Mucosa of gallbladder (tissue), 1 donor: ENCODE data around the gene KCNK4. TPM values are rescaled to one million over a fixed set of nuclear protein-coding genes. Genes with fewer than 3 reads are reported as not detected.

Experiments used
- DNase-seq: peaks from one replicate; pipeline ENCODE4 v3.0.0-alpha.2; 2020; ENCODE audit warnings: low spot score
- total RNA-seq: library from RNA; stranded (reverse); gene quantifications from one replicate; pipeline ENCODE4 v1.2.1, GENCODE V29; 2021
- donor health status: DM: no; HTN: no; CAD: no.

The KCNK4 gene
- total RNA-seq, 1 donor from 2014 or later: not detected

GRCh38 chr11:64290352-64291261 lies 495 bp upstream of the KCNK4 start:
- no peak for DNase-seq

- DNase-seq: no peak
These were observed 804 bp downstream of the KCNK4 start for GRCh38 chr11:64291752-64292459.

GRCh38 chr11:64292460-64293254 lies 1.6 kb downstream of the KCNK4 start:
- DNase-seq: no peak

- no peak for DNase-seq
These were observed 3.7 kb downstream of the KCNK4 start for GRCh38 chr11:64294774-64295173.

GRCh38 chr11:64295760-64296159 lies 4.7 kb downstream of the KCNK4 start:
- no peak for DNase-seq

- no peak for DNase-seq
These were observed 5.1 kb downstream of the KCNK4 start for GRCh38 chr11:64296236-64296635.

GRCh38 chr11:64296830-64297698 lies 6.0 kb downstream of the KCNK4 start:
- DNase-seq: no peak

GRCh38 chr11:64297699-64298358 lies 6.7 kb downstream of the KCNK4 start:
- DNase-seq: no peak

- DNase-seq: peak; percentile 59
These were observed 8.1 kb downstream of the KCNK4 start for GRCh38 chr11:64298966-64299846.

- no peak for DNase-seq
These were observed 8.9 kb downstream of the KCNK4 start, which contains the start of gene CATSPERZ for GRCh38 chr11:64299847-64300648. Gene CATSPERZ (plus strand): TSS chr11:64300358. CDS start chr11:64300411, 53 bp downstream.

- DNase-seq: no peak
These were observed 12.3 kb downstream of the KCNK4 start for GRCh38 chr11:64303109-64304031.

GRCh38 chr11:64304032-64304315 lies 12.9 kb downstream of the KCNK4 start:
- DNase-seq: no peak

GRCh38 chr11:64304316-64305072 lies 13.4 kb downstream of the KCNK4 start:
- peak; percentile 95 for DNase-seq

- DNase-seq: peak; percentile 100
These were observed 14.1 kb downstream of the KCNK4 start, which contains the start of gene ESRRA for GRCh38 chr11:64305075-64305690. Gene ESRRA (plus strand): TSS chr11:64305524. CDS start chr11:64307180, 1,656 bp downstream.

- peak; percentile 77 for DNase-seq
These were observed 14.8 kb downstream of the KCNK4 start for GRCh38 chr11:64305691-64306562.

- DNase-seq: no peak
These were observed 15.4 kb downstream of the KCNK4 start for GRCh38 chr11:64306563-64306875.
